ENCODE results near the gene PNMA8B.
"Not testable (repeated sequence)": the region's sequence is repeated elsewhere in the genome, so short reads cannot be mapped to it uniquely, and the experiment has no call there.

Gene PNMA8B

DNA sequence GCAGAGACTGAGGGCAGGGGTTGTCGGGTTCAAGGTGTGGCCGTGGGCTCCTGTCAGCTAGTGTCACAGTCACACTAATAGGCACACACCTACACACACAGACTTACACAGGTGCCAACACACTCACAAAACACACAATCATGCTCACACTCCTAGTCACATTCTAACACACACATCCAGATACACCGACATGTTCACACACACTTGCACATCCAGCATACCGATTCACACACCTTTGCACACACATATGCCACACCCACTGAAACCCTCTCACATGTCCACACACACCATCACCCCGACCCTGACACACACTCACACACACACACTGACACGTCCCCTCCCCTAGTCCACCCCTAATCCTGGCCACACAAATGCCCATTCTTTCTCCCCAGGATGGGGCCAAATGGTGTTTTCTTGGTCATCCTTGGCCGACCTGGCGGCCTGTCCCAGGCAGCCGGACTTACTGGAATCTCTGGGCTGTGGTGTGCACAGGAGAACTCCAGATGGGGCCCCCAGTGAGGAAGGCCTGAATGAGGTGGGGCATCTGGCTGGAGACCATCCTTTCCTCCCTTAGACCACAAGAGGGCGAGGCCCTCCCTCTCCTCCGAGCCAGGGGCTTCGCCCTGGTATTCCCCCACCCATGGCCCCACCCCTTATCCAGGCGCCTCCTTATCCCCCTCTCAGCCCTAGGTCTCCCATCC lies 19.1 kb upstream of the PNMA8B start:
- DNase-seq (ENCODE audit: low read depth in 3 of 3, low spot score in 1 of 3) = no peak

DNA sequence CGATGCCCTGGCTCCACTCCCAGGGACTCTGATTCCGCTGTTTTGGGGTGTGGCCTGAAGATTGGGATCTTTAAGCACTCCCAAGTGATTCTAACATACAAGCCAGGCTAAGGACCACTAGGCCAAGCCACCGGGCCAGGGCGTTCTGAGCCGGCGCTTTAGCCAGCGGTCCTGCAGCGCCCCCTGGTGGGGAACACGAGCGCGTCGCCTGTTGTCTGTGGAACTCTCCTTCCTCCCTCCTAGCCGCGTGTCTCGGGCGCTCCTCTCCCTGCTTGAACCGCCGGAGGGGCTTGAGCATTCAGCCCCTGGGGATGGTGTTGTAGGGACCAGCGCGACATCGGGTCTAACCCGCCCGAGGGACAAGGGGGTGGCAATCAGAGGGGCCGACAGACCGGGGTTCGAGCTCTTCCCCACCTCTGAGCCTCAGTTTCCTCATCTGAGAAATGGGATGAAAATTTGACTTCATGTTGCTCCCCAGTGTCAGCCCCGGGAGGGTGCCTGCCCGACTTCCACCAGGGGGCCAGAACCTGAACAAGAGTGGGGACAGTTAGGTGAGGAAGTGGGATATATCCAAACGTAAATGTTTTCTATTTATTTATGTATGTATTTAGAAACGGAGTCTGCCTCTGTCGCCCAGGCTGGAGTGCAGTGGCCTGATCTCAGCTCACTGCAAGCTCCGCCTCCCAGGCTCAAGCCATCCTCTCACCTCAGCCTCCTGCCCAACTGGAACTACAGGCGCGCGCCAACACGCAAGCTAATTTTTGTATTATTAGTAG lies 18.0 kb upstream of the PNMA8B start:
- peak; percentile 39 to 82 (median 57) for DNase-seq (ENCODE audit: low read depth in 3 of 3, low spot score in 1 of 3)

DNA sequence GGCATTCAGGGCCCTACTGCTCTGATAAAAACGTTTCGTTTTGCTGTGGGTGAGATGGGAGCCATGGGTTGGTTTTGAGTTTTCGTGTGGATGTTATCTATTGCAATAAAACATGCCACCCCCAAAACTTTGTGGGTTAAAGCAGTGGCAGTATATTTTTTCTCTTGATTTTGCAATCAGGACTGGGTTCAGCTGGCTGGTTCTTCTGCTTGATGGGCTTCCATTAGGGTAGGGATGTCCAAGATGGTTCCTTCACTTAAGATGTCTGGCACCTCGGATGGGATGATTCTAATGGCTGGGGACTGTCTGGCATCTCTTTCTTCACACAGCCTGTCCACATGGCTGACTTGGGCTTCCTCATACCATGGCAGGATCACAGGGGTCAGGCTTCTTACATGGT lies 15.6 kb upstream of the PNMA8B start:
- DNase-seq (ENCODE audit: low read depth in 3 of 3, low spot score in 1 of 3) = no peak

DNA sequence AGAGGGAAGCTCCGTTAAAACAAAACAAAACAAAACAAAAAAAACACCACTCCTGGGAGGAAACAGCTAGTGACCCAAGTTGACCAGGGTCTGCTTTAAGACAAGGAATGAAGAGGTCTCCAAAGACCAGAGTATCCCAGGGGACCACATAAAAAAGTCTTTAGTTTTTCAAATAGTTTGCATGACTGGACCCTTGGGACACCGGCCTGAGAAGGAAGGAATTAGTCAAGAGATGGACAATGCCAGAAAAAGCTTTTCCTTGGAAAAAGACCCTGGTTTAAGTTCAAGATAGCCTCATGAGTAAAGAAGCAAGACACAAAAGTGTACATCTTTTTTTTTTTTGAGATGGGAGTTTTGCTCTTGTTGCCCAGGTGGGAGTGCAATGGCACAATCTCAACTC lies 12.5 kb upstream of the PNMA8B start:
- DNase-seq (ENCODE audit: low read depth in 3 of 3, low spot score in 1 of 3) = no peak

GRCh38 chr19:46503848-46504453 lies 8.3 kb upstream of the PNMA8B start:
- DNase-seq (ENCODE audit: low read depth in 3 of 3, low spot score in 1 of 3) = no peak

GRCh38 chr19:46502891-46503290 lies 7.2 kb upstream of the PNMA8B start:
- DNase-seq (ENCODE audit: low read depth in 3 of 3, low spot score in 1 of 3) = no peak

GRCh38 chr19:46499692-46500091 lies 4.0 kb upstream of the PNMA8B start:
- DNase-seq (ENCODE audit: low read depth in 3 of 3, low spot score in 1 of 3) = no peak

DNA sequence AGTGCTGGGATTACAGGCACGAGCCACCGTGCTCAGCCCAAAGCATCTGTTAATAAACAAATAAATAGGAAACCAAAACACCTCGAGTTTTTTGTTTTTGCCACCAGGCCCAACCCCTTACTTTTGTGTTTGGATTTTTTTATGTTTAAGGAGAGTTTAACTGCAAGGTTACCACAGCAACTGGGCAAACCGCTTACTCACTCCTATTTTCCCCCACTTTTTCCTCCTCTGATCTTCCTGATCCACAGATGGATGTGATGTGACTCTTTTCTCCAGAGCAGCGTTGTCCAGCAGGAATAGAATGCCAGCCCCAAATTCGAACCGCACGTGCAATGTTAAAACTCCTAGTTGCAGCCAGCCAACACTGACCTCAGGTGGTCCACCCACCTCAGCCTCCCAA lies 2.1 kb upstream of the PNMA8B start:
- no peak for DNase-seq (ENCODE audit: low read depth in 3 of 3, low spot score in 1 of 3)

DNA sequence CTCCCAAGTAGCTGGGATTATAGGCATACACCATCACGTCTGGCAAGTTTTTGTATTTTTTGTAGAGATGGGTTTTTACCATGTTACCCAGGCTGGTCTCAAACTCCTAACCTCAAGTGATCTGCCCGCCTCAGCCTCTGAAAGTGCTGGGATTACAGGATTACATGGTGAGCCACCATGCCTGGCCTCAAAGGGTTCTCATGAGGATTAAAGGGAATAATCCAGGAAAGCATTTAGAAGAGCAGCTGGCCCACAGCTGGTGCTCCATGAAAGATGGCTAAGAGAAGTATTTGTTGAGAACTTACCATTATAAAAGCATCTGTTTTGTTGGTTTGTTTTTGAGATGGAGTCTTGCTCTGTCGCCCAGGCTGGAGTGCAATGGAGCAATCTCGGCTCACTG lies 1.2 kb upstream of the PNMA8B start:
- DNase-seq (ENCODE audit: low read depth in 3 of 3, low spot score in 1 of 3) = not testable (repeated sequence)

- no peak for DNase-seq (ENCODE audit: low read depth in 3 of 3, low spot score in 1 of 3)
These were observed 637 bp upstream of the PNMA8B start for GRCh38 chr19:46496304-46496703.

DNA sequence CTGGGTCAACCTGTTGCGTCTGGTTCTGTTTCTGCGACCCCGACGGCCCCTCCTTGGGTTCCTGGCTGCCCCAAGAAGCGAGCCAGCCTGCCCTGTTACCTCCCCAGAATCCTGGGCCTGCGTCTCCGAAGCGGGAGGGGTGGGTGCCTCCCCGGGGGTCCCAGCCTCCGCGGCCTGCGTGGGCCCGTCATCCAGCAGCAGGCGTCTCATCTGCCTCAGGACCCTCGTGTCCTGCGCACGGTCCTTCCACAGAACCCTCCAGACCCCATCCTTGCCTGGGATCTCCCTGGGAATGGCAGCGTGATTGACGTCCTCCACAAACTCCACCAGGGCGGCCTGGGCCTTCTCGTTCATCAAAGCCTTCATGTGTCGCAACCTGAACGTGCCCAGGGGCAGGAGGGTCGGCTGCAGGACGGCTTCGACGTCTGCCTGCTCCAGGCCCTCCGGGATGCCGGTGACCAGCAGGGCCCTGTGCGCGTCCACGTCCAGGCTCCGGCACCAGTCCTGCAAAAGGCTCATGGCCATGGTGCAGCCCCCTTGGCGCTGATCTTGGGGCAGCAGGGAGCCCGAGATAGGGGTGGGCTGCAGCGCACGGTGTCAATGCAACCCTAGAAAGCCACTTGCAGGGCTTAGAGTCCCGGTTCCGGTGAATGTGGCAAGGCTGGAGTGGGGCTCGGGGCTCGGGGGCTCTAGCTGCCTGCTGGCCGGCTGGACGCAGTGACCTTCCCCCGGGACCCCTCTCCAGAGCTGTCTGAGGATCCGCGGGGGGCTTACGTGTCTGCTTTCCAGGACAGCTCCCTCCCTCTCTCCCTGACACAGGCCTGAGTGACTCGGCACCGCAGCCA lies 504 bp downstream of the PNMA8B start:
- DNase-seq (ENCODE audit: low read depth in 3 of 3, low spot score in 1 of 3) = no peak

DNA sequence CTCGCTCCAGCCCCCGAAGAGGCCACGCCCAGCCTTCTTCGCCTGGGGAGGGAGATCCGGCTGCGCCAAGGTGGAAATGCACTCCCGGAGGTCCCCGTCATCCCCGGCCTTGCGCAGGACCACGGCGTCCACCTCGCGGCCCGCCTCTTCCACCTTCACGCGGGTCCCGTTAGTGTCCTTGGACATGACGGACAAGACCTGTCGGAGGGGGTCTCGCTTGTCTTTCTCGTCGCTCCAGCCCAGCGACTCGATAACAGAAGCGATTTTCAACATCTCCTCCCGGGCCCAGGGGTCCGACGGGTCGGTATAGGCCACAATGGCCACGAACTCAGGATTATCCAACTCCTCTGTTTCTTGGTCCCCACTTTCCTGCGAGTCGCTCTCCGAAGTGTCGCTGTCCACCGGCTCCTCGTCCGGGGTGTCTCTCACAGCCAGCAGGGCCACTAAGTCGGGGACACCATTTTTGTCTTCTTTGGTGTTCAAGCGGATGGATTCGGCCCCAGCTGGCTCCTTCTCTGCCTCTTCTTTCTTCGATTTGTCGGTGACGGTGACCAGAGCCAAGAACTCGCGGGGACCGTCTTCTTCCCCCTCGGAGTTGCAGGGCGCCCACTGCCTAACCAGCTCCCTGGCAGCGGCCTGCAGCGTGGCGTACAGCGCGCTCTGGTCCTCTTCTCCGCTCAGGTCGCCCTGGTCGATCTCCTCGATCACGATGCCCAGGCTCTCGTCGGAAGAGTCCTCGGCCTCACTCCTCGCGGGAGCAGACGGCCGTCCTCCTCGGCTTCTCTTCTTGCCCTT lies 1.3 kb downstream of the PNMA8B start:
- DNase-seq (ENCODE audit: low read depth in 3 of 3, low spot score in 1 of 3) = no peak

DNA sequence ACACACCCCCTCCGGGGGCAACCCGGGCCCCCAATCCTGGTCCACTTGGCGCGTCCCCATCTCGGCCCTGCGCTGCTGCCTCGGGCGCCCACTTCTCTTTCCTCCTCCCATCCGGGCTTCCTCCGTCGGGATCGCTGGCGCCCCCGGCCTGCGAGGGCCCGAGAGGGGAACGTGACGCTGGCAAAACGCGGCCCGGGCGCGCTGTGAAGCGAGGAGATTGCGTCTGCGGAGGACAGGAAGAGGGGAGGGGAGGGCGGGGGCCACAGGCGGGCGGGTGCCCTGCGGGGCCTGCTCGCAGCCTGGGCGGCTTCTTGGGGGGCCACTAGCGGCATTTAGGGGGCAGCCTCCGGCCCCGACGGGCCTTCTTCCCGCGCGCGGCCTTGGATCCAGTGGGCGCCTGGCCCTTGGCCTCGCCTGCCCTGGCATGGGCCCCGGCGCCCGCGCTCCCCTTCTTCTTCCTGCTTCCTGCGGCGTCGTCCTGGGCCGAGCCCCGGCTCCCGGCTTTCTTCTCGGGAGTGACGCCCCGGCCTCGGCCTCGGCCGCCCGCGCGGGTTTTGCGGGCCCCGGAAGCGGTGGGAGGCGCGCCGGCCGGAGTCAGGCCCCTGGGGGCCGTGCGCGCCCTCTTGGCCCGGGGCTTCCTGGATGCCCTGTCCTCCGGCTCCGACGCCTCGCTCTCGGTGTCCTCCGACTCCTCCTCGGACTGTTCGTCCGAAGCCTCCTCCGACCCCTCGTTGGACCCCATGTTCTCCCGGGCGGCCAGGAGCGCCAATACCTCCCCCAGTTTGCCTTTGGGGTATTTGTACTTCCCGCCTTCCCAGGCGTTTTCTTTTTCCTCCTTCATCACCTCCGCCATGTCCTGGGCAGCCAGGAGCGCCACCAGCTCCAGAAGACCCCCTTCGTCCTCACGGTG lies 2.2 kb downstream of the PNMA8B start:
- no peak for DNase-seq (ENCODE audit: low read depth in 3 of 3, low spot score in 1 of 3)

- no peak for DNase-seq (ENCODE audit: low read depth in 3 of 3, low spot score in 1 of 3)
These were observed 2.8 kb downstream of the PNMA8B start for GRCh38 chr19:46492841-46493235.

- DNase-seq (ENCODE audit: low read depth in 3 of 3, low spot score in 1 of 3) = no peak
These were observed 3.5 kb downstream of the PNMA8B start for GRCh38 chr19:46491975-46492682.

- DNase-seq (ENCODE audit: low read depth in 3 of 3, low spot score in 1 of 3) = no peak
These were observed 4.9 kb downstream of the PNMA8B start for GRCh38 chr19:46490774-46491173.

- no peak for DNase-seq (ENCODE audit: low read depth in 3 of 3, low spot score in 1 of 3)
These were observed 6.0 kb downstream of the PNMA8B start for GRCh38 chr19:46489445-46490272.

DNA sequence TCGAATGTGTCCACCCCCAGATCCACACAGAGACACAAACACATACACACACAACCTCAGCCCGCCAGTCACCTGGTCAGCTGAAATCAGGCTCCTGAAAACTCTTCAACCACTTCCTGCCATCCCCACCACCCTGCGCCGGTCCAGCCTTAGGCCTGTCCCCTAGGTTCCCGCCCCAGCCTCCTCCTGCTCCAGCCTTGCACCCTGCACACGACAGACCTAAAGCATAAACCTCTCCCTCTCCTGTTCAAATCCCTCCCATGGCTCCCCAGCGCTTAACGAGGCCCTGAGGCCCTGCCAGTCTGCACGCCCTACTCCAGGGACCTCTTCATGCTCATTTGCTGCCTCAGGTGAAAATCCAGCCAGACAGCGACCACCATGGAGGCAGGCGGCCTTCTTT lies 7.1 kb downstream of the PNMA8B start:
- no peak for DNase-seq (ENCODE audit: low read depth in 3 of 3, low spot score in 1 of 3)

All from stimulated activated CD4-positive, alpha-beta T cell treated with anti-CD3 and anti-CD28 coated beads, TNF-alpha, amount 100 ng/mL, for 1 hour (primary cell).